DND-41 (cell line): ENCODE measurements around the gene HBG1.
"Not testable (repeated sequence)": the region's sequence is repeated elsewhere in the genome, so short reads cannot be mapped to it uniquely, and the experiment has no call there.

ENCODE experiments used
- ATAC-seq: fragments of 200-7000 bp; cut with Tn5 transposase; 3 replicates; pipeline ENCODE4 v1.9.1; 2021; ENCODE audit warnings: low read depth; ENCODE audit not compliant: insufficient read depth
- DNase-seq: peaks from one replicate; pipeline ENCODE4 v3.0.0-alpha.2; 2020
- H2AFZ ChIP-seq: 2 replicates; pipeline ENCODE4 v1.6.0; 2012; ENCODE audit warnings: low read depth, low read length
- H3K27ac ChIP-seq: 2 replicates; pipeline ENCODE4 v1.5.1; 2012; ENCODE audit warnings: low read length, inconsistent platforms
- H3K27me3 ChIP-seq: fragments of 200-600 bp; sonication (generic); 2 replicates; pipeline ENCODE4 v1.6.0; 2012; ENCODE audit warnings: low read length, mild to moderate bottlenecking, inconsistent platforms; ENCODE audit not compliant: insufficient read depth, poor library complexity
- H3K36me3 ChIP-seq: 2 replicates; pipeline ENCODE4 v1.5.1; 2012; ENCODE audit warnings: low read length, inconsistent platforms; ENCODE audit not compliant: insufficient read depth
- H3K4me1 ChIP-seq: 2 replicates; pipeline ENCODE4 v1.5.1; 2012; ENCODE audit warnings: mild to moderate bottlenecking, low read length; ENCODE audit not compliant: insufficient read depth
- H3K4me2 ChIP-seq: 2 replicates; pipeline ENCODE4 v1.6.0; 2012; ENCODE audit warnings: mild to moderate bottlenecking, moderate library complexity, low read length, inconsistent platforms; ENCODE audit not compliant: insufficient read depth
- H3K4me3 ChIP-seq, 2 experiments: fragments of 200-600 bp in 1 of 2; shearing (Covaris generic) in 1 of 2; 2 replicates each; pipeline ENCODE4 v1.5.1; 2012 to 2016; ENCODE audit warnings: inconsistent platforms in 2 of 2, low read length in 2 of 2, mild to moderate bottlenecking in 2 of 2, low read depth in 1 of 2, moderate library complexity in 1 of 2
- H3K79me2 ChIP-seq: 2 replicates; pipeline ENCODE4 v1.6.0; 2012; ENCODE audit warnings: low read length, inconsistent platforms; ENCODE audit not compliant: insufficient read depth
- H3K9ac ChIP-seq: 2 replicates; pipeline ENCODE4 v1.6.0; 2012; ENCODE audit warnings: low read depth, mild to moderate bottlenecking, inconsistent platforms, low read length, moderate library complexity
- H3K9me3 ChIP-seq: 2 replicates; pipeline ENCODE4 v1.5.1; 2012; ENCODE audit warnings: low read length, moderate library complexity, mild to moderate bottlenecking, inconsistent platforms; ENCODE audit not compliant: insufficient read depth, severe bottlenecking
- H4K20me1 ChIP-seq: 2 replicates; pipeline ENCODE4 v1.6.0; 2012; ENCODE audit warnings: low read length; ENCODE audit not compliant: insufficient read depth
- CTCF ChIP-seq: IDR thresholded peaks from 2 replicates; pipeline ENCODE4 v1.5.1; 2012; ENCODE audit warnings: borderline replicate concordance, low read length, moderate library complexity, mild to moderate bottlenecking; ENCODE audit not compliant: poor library complexity, severe bottlenecking; ENCODE audit errors: extremely low read depth
- EZH2 ChIP-seq: IDR thresholded peaks from 3 replicates; pipeline ENCODE4 v1.6.1; 2012; ENCODE audit warnings: borderline replicate concordance, low read depth, mild to moderate bottlenecking, moderate library complexity, low read length, inconsistent platforms; ENCODE audit not compliant: severe bottlenecking

The HBG1 gene

GRCh38 chr11:5249807-5250396 lies at the start of gene HBG1:
Gene HBG1, minus strand, starts transcription at chr11:5249857. Its CDS starts 53 bp downstream, at chr11:5249804.
- H3K79me2 ChIP-seq, H3K9ac ChIP-seq, H3K27ac ChIP-seq, ATAC-seq, H3K36me3 ChIP-seq, H3K4me1 ChIP-seq, H3K4me3 ChIP-seq, H3K9me3 ChIP-seq, DNase-seq, H2AFZ ChIP-seq, H3K27me3 ChIP-seq, H4K20me1 ChIP-seq, H3K4me2 ChIP-seq: not testable (repeated sequence)

- H2AFZ ChIP-seq: no peak overlapping the region
- H3K36me3 ChIP-seq: no peaks in the 10 kb centered on the region
- H3K79me2 ChIP-seq: no peaks in the 10 kb centered on the region
- ATAC-seq (no peak), DNase-seq (no peak)
- no peaks in the 10 kb centered on the region for H3K4me1 ChIP-seq
- no peak overlapping the region for H3K4me2 ChIP-seq
- peaks cover 6% of the 10 kb centered on the region for H3K27me3 ChIP-seq
- no peak overlapping the region for H3K9ac ChIP-seq
- TF ChIP-seq EZH2 (no peak), CTCF (no peak)
- no peak overlapping the region for H3K27ac ChIP-seq
- H4K20me1 ChIP-seq: no peaks in the 10 kb centered on the region
- no peaks in the 10 kb centered on the region for H3K9me3 ChIP-seq
- H3K4me3 ChIP-seq: no peak overlapping the region
Measured at GRCh38 chr11:5298451-5298850, 48.8 kb upstream of the HBG1 start.

- Histone ChIP-seq H4K20me1 (no peaks in the 10 kb centered on the region), H3K9ac (no peak overlapping the region), H3K9me3 (no peaks in the 10 kb centered on the region), H3K79me2 (no peaks in the 10 kb centered on the region), H3K27ac (no peak overlapping the region), H3K4me3 (no peak overlapping the region), H3K27me3 (peaks cover 6% of the 10 kb centered on the region), H3K4me2 (no peak overlapping the region), H3K4me1 (no peaks in the 10 kb centered on the region), H2AFZ (no peak overlapping the region), H3K36me3 (no peaks in the 10 kb centered on the region)
- DNase-seq (no peak), ATAC-seq (no peak)
- no peak for TF ChIP-seq CTCF
- no peak for TF ChIP-seq EZH2
Measured at GRCh38 chr11:5297721-5298323, 48.2 kb upstream of the HBG1 start.

- not testable (repeated sequence) for H3K4me1 ChIP-seq, DNase-seq, H3K4me3 ChIP-seq, H3K9me3 ChIP-seq, H3K27me3 ChIP-seq, H4K20me1 ChIP-seq, H3K36me3 ChIP-seq, H2AFZ ChIP-seq, ATAC-seq, H3K79me2 ChIP-seq, H3K9ac ChIP-seq, H3K4me2 ChIP-seq, H3K27ac ChIP-seq
Measured at GRCh38 chr11:5294342-5294995, 44.8 kb upstream of the HBG1 start.
